Measurements from ENCODE around the gene ARHGAP44.

DNA sequence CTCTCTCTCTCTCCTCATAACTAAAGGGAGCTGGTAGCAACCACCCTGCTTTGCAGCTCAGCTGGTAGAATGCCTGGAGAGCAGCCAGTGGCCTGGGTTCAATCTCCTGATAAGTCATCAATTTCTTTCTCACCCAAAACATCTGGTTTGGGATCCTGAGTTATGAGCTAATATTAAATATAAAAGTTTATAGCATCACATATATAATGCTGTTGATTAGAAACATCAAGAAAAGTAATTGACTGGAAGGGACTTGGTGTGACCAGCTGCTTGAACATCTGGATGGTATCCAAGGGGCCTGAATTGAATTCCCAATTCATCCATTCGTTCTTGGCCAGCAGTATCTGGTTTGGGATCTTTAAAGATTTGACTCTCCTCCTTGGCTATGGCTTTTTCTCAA is 240.8 kb downstream of the ARHGAP44 start:
- TF ChIP-seq POLR2A (IDR thresholded peaks at IDR 0.05; ENCODE audit: low read depth, low read length) (no peak), POLR2AphosphoS5 (IDR thresholded peaks at IDR 0.05; ENCODE audit: low read depth, low read length) (no peak)
